Measurements from ENCODE around the gene AFF2.

Gene AFF2

DNA sequence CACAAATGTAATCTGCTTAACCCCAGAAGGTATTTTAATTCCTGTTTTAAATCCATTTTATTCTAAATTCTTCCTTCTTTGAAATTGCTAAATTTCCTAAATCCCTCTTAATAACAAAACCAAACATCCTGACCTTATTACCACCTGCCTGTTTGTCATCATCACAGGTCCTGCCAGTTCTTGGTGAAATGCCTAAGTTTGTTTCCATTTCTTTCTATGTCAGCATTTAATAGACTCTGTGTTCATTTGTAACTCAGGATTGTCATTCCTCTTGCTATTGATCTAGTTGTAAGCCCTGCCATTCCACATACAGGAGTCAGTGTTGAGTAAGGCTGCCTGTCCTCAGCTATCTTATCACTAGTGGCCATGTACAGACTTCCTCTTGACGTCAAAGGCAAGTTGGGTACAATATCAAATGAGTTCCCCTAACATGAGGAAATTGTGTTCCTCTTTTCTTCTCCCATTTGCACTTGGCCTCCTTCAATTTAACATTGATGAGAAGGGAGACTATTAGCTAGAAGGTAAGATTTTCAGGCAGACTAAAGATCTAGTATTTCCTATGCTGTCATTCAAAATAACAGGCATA, 440.1 kb downstream of the AFF2 start:
- no peak for DNase-seq

DNA sequence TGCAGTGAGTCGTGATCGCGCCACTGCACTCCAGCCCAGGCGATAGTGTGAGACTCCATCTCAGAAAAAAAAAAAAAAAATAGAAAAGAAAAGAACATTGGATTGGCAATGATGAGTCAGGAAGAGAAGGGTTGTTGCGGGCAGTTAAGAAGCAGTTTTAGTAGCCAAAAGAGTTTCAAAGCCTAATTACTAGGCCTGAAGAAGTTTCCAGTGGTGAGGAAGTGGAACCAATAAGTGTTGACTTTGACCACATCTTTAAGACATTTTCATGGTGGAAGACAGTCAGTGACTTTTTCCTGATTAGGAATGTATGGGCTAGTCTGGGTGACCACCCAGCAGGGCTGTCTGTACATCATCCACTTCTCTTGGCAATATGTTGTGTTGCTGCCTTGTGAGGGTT, 442.3 kb downstream of the AFF2 start:
- no peak for DNase-seq

DNA sequence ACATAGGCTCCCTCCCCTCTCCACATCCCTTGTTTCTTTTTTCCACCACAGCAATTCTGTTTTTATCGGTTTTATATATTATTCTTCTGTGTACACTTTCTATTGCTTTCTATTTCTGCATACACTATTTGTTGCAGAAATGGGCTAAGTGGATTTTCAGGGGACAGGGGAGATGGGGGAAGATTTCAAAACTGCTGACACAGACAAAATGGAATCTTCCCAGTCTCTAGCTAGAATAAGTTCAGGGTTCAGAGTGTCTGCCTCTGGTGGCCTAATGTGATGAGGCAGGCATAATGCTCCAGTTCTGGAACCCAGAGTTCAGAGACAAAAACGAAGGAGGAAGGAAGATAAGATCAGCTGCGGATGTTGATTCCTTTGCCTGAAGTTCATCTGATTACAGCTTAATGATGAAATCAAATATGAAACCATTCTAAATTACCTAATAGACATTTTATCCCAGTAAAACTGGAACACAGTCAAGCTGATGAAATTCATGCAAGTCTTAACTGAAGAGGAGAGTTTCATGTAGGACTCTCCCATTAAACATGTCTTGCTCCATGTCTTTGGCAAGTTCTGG, 447.1 kb downstream of the AFF2 start:
- no peak for DNase-seq

DNA sequence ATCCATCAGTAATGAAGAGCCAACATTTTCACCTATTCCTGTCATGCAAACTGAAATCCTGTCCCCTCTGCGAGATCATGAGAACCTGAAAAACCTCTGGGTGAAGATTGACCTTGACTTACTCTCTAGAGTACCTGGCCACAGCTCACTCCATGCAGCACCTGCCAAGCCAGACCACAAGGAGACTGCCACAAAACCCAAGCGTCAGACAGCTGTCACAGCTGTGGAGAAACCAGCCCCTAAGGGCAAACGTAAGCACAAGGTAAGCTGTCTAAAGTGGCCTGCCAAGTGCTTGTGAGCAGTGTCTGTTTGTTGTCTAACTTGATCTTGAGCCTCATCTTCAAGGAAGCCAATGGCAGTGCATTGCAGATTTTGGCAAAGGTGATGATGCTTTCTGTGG, 455.9 kb downstream of the AFF2 start:
- DNase-seq = no peak

DNA sequence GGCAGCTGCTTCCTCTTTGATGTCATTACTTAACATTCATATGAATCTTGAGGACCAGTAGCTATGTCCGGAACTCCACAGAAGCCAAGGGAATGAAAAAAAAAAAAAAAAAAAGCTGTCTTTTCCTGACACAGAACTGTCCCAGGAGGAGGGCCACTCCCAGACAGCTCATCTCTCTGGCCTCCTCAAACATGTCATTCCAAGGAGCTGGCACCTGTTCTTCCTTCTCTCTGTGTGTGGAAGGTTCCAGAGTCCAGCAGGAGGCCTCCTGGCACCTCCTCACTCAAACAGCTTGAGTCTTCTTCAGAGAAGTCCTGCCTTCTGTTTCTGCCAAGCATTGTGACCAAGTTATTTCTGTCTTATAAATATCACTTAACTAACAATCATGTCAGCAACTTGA, 458.5 kb downstream of the AFF2 start:
- DNase-seq = no peak

DNA sequence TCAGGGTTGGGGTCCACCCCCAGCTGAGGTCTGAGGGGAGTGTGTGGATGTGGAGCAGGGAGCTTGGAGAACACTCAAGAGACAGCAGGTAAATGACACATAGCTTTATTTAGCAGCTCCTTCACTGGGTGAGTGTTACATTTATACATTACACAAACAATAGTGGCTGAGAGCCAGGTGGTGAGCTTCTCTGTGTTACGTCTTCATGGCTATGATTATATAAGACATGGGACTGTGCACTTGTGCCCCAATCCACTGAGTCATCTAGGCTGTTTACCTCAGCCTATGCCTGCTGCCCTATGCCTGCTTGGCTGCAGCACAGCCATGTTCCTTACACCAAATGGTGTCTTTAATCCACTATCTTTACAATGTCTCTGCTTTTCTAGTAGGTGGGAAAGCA, 459.6 kb downstream of the AFF2 start:
- DNase-seq = no peak

DNA sequence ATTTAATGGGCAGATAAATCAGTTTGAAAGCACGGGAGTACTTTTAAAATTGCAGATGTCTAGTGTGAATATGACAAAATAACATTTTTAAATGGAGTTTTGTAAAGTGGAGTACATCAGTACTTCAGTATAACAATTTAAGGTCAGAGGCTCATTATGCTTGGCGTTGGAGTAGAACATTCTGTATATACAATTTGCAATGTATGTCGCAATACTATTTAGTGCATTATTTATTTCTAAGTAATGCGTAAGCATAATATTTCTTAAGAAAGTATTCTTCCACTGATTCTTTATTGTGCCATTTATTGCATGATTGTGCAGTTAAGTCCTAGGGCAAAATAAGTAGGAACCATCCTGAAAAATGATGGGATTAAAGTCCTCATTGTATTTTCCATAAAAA, 461.6 kb downstream of the AFF2 start:
- no peak for DNase-seq

DNA sequence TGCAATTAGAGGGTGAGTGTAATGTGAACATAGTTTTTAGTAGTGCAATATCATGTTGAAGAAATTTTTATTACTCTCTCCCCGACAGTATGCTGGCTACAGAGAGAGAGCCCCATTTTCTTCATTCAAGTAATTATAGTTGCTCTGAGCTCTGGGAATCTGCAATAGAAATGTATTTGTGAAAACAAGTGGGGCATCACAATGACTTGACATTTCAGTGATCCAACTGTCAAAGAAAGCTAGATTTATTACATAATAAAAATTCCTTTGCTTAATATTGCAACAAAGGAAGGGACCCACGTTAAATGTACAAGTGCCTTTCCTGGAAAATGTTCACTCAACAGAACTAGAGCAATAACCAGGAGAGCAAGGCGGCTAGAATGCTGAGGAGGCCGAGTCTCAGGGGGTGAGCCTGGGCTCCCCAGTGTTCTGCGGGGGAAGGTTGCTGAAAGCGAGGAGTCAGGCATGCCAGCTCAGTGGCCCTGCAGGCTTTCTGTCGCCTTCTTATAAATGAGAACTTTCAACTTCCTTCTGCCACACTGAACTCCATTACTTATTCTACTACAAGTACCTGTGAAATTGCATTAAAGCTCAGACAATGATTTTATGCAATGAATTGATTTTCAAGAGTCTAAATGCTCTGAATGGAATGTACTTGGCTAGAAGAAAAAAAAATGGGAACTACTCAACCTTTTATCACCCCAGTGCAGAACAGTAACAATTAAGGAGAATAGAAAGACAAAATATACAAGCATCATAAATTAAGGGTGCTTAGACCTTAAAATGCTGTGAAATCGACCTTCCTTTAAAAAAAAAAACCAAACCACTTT, 476.4 kb downstream of the AFF2 start:
- no peak for DNase-seq

DNA sequence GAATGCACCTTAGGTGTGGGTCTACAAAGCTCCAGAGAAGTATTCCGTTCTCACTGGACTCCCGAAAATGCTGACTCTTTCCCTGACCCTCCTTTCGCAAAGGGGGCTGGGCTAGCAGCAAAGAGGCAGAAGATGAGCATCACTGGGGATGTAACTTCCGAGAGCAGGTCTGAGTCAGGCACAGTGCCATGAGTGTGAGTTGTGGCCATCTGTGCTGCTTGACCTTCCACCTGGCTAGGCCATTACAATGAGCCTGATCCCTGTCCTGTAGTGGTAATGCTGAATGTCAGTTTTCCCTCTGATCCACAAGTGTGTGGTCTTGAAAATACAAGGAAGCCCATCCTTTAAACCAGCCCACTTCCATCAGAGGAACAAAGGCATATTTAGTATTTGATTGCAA, 479.4 kb downstream of the AFF2 start:
- no peak for DNase-seq

DNA sequence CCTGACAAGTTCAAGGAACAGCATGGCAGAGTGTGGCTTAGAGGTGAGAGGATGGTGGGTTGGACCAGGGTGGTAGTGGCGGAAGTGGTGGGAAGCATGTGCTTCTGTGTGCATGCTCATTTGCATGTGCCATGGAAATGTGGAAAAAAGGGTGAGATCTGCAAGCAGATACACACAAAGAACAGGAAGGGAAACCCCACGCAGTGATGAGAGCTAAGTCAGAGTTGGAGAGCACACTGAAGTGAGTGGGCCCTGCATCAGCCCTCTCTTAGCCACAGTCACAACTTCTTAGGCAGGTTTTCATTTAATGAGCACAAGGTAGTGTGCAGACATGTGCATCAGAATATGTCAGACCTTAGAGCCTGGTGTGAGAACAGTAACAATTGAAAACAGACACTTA, 483.8 kb downstream of the AFF2 start:
- DNase-seq = no peak

DNA sequence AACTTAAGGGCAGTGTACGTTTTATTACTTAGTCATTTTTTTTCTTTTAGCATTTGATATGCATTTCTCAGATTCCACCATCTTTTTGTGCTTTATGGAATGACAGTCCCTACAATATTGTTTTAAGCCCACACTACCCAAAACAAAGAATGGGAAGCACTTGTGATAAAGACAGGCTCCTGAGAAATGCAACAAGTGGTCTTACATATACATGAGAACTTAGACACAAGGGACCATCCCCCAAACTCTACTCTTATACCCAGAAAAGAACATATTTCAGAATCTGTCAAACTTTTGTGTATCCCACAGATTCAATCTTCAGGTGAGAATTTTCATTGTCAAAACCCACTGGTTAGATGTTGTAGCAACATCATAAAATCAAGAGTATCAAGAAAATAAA, 491.1 kb downstream of the AFF2 start:
- DNase-seq = no peak

DNA sequence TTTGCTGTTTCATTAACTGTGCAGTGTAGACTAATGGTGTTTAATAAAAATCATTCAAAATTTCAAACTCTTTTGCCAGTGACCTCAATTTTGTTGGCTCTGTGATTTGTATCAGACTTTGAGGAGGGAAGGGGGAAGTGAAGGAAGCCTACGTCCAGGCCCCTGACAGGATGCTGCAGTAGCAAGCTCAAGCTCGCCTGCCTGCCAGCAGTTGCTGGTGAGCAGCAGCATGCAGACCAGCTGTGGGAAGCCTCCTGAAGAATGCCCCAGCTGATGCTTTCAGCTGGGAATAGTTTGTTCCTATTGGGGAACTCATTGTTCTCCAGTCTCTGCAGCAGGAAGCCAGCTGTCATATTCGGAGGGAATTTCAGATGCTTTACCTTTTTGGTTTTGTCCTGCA, 495.2 kb downstream of the AFF2 start:
- no peak for DNase-seq

DNA sequence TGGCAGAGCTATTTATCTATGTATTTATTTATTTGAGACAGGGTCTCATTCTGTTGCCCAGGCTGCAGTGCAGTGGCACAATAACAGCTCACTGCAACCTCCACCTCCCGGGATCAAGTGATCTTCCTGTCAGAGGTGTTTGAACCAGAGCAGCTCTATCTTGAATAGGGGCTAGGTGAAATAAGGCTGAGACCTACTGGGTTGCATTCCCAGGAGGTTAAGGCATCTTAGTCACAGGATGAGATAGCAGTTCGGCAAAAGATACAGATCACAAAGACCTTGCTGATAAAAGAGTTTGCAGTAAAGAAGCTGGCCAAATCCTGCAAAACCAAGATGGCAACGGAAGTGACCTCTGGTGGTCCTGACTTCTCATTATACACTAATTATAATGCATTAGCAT, 501.9 kb downstream of the AFF2 start:
- no peak for DNase-seq

DNA sequence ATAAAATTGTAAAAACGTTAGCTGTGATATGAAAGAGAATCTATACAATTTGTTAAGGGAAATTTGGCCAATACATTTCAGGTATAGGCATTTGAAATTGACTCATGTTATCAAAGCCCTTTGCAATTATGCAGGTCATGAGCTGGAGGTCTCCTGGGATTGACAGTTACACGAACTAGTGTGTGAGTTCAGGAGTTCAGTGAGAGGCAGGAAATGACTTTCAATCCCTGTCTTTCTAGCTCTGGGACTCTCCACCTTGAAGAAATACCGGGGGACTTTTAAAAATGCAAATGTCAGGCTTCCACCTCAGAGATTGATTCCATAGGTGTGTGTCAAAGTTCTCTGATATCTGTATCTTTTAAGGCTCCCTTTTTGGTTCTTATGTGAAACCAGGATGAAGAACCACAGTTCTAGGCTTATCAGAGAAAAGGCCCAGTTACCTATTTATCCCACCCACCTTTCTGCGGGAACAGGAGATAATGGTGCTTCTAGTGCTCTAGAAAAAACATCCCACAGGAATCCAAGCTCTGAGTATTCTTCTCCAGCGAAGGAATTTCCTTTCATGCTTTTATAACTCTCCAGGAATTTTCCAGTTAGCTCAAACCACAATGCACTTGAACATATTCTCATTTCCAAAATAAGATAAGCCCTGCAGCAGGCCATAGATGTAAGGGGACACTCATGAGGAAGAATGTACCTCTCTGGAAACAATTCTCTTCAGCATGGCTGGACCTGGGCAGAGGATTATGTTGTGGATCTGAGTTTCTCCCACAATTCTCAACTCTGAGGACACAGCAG, 503.6 kb downstream of the AFF2 start:
- no peak for DNase-seq

DNA sequence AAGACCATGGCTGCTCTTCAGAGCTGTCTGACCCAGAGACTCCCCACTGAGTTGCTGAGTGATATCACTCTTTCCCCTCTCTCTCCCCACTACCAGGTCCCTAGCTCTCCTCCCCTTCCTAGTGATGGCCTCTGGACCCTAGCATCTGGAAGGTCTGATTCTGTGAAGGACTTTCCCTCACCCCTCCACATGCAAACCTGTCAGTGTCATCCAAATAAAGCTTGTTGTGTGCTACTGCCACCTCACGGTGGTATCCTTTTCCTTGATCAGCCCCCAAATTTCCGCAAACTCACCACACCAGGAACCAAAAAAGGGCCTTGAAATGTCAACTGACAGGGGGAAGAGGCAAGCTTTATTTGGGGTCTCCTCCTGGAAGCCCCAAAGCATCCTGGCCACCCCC, 504.5 kb downstream of the AFF2 start:
- DNase-seq = no peak

DNA sequence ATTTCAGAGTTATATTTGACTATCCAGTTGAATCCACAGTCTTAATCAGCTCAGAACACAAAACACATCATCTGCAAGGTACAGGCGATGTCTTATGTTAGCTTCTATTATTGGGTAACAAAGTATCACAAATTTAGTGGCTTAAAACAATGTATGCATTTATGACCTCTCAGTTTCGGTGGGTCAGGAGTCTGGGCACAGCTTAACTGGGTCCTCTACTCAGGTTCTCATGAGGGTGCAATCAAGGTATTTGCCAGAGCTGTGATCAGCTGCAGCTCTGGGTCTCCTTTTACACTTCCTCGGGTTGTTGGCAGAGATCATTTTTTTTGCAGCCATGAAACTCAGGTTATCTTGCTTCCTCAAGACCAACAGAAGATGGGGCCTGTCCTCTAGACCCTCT, 505.8 kb downstream of the AFF2 start:
- DNase-seq = no peak

DNA sequence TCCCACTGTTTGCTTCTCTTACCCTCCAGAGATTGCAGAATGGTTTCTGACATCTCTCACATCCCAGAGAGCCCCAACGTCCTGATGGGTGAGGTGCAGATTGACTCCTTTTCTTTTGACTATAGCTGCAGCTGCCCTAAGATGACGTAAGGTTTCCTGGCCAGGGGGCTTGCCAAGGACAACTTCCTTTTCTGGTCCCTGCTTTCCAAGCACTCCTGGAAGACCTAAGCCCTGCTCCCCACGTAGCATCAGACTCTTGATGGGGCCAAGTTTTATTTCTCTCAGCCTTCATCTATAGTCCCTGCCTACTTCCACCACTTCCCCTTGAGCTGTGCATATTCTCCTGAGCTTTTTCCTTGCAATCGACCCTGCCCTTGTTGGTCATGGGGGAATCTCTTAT, 507.0 kb downstream of the AFF2 start:
- no peak for DNase-seq

DNA sequence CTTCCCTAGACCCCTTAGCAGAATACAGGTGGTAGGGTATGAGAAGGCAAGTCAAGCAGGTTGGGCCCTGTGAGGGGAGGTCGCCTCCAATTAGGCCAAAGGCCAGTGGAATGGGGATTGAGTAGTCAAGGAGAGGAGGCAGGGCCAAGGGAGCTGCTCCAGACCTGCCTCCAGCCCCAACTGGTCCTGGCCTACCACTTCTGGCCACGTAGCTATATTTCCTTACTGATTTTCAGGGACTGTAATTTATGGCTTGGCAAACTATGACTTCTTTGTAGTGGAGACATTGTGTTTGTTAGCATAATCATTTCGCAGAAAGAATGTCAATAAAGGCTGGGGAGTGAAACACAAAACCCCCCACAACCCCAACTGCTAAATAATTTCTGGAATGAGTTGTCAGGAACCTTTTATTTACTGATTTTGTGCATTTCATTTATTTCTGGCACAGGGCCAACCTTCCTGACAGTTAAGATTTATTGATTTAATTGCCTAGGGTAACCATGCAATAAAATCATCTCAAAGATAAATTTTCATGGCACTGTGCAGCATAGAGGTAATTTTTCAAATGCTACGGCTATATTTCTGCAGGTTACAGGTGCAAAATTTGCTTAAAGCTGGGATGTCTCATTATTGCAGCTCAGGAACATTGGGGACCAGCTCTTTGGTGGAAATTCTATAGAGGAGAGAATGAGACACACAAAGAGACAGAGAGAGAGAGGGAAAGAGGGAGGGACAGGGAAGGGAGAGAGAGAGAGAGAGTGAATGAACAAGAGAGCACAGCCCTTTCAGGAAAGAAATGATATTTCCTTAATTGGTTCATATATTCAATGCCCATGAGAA, 509.8 kb downstream of the AFF2 start:
- DNase-seq = no peak

DNA sequence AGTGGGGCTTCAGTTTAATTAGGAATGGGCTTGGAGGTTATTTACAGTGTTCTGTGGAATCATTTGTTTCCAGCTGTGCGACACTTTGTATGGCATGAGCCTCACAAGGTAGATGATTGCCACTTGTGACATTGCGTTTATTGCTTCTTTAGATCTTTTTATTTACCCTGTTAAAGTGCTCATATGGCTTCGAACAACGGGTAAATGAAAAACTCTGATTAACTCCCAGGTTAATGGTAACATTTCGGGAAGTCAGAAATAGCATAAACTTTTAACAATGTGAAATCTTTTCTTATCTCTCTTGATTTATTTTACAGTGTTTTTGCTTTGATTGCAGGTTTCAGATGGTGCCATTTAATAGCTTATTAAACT, 510.4 kb downstream of the AFF2 start:
- DNase-seq = no peak

DNA sequence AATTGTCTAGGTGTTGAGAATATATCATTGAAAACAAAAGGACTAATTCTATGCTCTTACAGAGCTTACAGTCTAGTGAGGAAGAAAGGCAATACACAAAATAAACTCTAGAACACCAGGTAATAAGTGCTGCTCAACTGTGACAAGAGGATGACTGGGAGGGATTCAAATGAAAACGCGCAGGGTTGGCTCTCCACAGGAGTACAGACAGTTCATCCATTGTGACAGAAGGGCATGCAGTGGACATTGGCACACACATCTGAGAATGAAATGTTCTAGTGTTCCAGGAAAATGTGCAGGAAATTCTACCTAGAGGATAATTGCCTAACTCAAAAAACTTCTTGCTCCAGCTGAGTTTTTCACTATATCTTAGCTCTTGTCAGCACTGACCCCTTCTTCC, 512.7 kb downstream of the AFF2 start:
- no peak for DNase-seq

DNA sequence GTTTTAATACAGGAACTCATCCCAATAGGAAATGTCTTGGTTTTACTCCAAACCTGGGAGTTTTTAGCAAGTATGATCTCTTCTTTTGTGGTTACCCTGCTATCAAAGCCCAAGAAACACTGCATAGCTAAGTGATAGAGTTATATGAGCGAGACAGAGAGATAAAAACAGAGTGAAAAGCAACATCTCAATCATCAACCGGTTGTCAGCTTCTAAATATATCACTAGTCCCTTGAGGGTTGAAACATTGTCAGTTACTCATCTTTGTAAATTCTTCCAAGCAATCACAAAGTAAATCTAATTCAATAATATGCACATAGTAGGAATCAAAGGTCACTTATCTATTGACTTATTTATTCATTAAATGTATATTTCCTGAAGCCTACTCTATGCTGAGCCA, 520.7 kb downstream of the AFF2 start:
- DNase-seq = no peak

DNA sequence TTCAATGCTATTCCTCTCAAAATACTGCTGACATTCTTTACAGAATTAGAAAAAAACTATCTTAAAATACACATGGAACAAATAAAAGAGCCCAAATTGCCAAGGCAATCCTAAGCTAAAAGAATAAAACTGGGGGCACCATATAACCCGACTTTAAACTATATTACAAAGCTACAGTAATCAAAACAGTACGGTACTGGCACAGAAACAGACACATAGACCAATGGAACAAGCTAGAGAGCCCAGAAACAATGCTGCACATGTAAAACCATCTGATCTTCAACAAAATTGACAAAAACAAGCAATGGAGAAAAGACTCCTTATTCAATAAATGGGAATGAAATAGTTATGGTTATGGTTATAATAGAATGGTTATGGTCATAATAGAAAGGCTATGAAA, 522.1 kb downstream of the AFF2 start:
- no peak for DNase-seq

DNA sequence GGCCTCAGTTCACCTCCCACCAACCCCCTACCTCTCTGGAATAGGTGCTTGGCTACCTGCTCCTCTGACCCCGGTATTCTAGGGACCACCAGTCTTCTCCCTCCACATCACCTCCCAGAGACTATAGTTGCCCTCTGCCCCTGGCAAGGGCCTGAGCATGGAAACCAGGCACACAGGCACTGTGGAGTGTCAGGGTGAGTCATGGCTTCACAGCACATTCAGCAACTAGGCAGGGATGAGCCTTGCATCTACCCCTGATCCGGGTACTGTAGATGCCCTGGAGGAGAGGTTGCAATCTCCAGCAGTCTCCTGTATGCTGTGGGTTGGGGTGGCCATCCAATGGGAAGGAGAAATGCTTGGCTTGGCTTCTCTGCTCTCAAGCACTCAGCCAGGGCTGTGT, 532.0 kb downstream of the AFF2 start:
- no peak for DNase-seq

All from NCI-H345 (cell line).